ENCODE measurements around the gene TUT1. TPM values are rescaled to one million over a fixed set of nuclear protein-coding genes. Genes with fewer than 3 reads are reported as not detected.
"Not testable (repeated sequence)": the region's sequence is repeated elsewhere in the genome, so short reads cannot be mapped to it uniquely, and the experiment has no call there.

TUT1 gene
- total RNA-seq, 4 donors from 2014 or later: 13.7 to 20.0 (median 16.1) TPM

GRCh38 chr11:62572431-62572830, 18.9 kb downstream of the TUT1 start:
- H3K4me3 ChIP-seq (replicated peaks in 1 of 3): peak overlapping the region in 1 of 3 donors; percentile 56
- peaks cover 11 to 29% of the 10 kb centered on the region in 2 donors for H3K4me1 ChIP-seq
- intact Hi-C loops (cut with DNase I): no loop called here
- peak overlapping the region in 1 of 3 donors; percentile 89 for H3K27ac ChIP-seq
- WGBS, 2 donors: 75 to 79% methylated on average over 12 of the region's 12 CpGs
- H3K36me3 ChIP-seq: peaks cover 41 to 42% of the 10 kb centered on the region in 2 donors
- no peak for TF ChIP-seq POLR2A (IDR thresholded peaks at IDR 0.05)
- DNase-seq: no peak
- H3K9me3 ChIP-seq: no peaks in the 10 kb centered on the region
- no peaks in the 10 kb centered on the region for H3K27me3 ChIP-seq

GRCh38 chr11:62571493-62571892, 19.8 kb downstream of the TUT1 start:
- H3K4me3 ChIP-seq (replicated peaks in 1 of 3); H3K27me3 ChIP-seq; intact Hi-C loops (cut with DNase I); DNase-seq; H3K9me3 ChIP-seq; H3K27ac ChIP-seq: not testable (repeated sequence)
- 94 to 97% methylated on average over 5 of the region's 5 CpGs for WGBS, 2 donors
- Histone ChIP-seq H3K4me1 (peaks cover 11 to 28% of the 10 kb centered on the region in 2 donors), H3K36me3 (peaks cover 45 to 52% of the 10 kb centered on the region in 2 donors)

GRCh38 chr11:62570903-62571302, 20.4 kb downstream of the TUT1 start:
- peaks cover 11 to 22% of the 10 kb centered on the region in 2 donors for H3K4me1 ChIP-seq
- H3K4me3 ChIP-seq (replicated peaks in 1 of 3); H3K27me3 ChIP-seq; DNase-seq; intact Hi-C loops (cut with DNase I); H3K27ac ChIP-seq; H3K9me3 ChIP-seq: not testable (repeated sequence)
- H3K36me3 ChIP-seq: peaks cover 50 to 57% of the 10 kb centered on the region in 2 donors
- 96 to 97% methylated on average over 5 of the region's 5 CpGs for WGBS, 2 donors

- H3K4me1 ChIP-seq: peaks cover 6 to 10% of the 10 kb centered on the region in 2 donors
- no peak overlapping the region for H3K4me3 ChIP-seq (replicated peaks in 1 of 3)
- no peaks in the 10 kb centered on the region for H3K27me3 ChIP-seq
- no peak for TF ChIP-seq POLR2A (IDR thresholded peaks at IDR 0.05)
- TF ChIP-seq CTCF (IDR thresholded peaks at IDR 0.05): no peak
- peaks cover 53 to 66% of the 10 kb centered on the region in 2 donors for H3K36me3 ChIP-seq
- no peak for DNase-seq
- 85 to 88% methylated on average over 1 of the region's 1 CpG for WGBS, 2 donors
- intact Hi-C loops (cut with DNase I): no loop called here
- H3K9me3 ChIP-seq: no peaks in the 10 kb centered on the region
- H3K27ac ChIP-seq: no peak overlapping the region
Measured at GRCh38 chr11:62569611-62570010, 21.7 kb downstream of the TUT1 start.

- intact Hi-C loops (cut with DNase I): no loop called here
- H3K27me3 ChIP-seq: no peaks in the 10 kb centered on the region
- TF ChIP-seq CTCF (IDR thresholded peaks at IDR 0.05): no peak
- no peak for TF ChIP-seq POLR2A (IDR thresholded peaks at IDR 0.05)
- 83 to 91% methylated on average over 8 of the region's 8 CpGs for WGBS, 2 donors
- H3K36me3 ChIP-seq: peaks cover 72 to 87% of the 10 kb centered on the region in 2 donors
- peaks cover 0 to 3% of the 10 kb centered on the region in 2 donors for H3K4me1 ChIP-seq
- no peaks in the 10 kb centered on the region for H3K9me3 ChIP-seq
- DNase-seq: no peak
- no peak overlapping the region for H3K4me3 ChIP-seq (replicated peaks in 1 of 3)
- no peak overlapping the region for H3K27ac ChIP-seq
Measured at GRCh38 chr11:62567018-62567633, 24.2 kb downstream of the TUT1 start.

- Histone ChIP-seq H3K9me3 (no peaks in the 10 kb centered on the region), H3K4me1 (peaks cover 0 to under 1% of the 10 kb centered on the region in 2 donors), H3K4me3 (replicated peaks in 1 of 3) (no peak overlapping the region), H3K36me3 (peaks cover 65 to 83% of the 10 kb centered on the region in 2 donors), H3K27ac (no peak overlapping the region), H3K27me3 (no peaks in the 10 kb centered on the region)
- intact Hi-C loops (cut with DNase I): no loop called here
- WGBS, 2 donors: 96% methylated on average over 8 of the region's 8 CpGs
- DNase-seq: no peak
- TF ChIP-seq POLR2A (IDR thresholded peaks at IDR 0.05) (no peak), CTCF (IDR thresholded peaks at IDR 0.05) (no peak)
Measured at GRCh38 chr11:62566247-62566646, 25.1 kb downstream of the TUT1 start.

Data from thyroid gland (tissue), 4 donors.